Measurements from ENCODE around the gene QPCT.

Gene QPCT

GRCh38 chr2:37324786-37325624 lies 19.4 kb upstream of the QPCT start, which contains the start of gene PRKD3:
PRKD3 (minus strand) TSS chr2:37324833; CDS start chr2:37316524, 8,309 bp downstream.
- peak; percentile 79 for DNase-seq (ENCODE audit: low spot score)

- peak; percentile 13 for DNase-seq (ENCODE audit: low spot score)
Observed at GRCh38 chr2:37325625-37326071, 18.8 kb upstream of the QPCT start.

- DNase-seq (ENCODE audit: low spot score) = peak; percentile 55
Observed at GRCh38 chr2:37326285-37326684, 18.1 kb upstream of the QPCT start.

GRCh38 chr2:37326866-37327634 lies 17.4 kb upstream of the QPCT start:
- DNase-seq (ENCODE audit: low spot score) = no peak

GRCh38 chr2:37330681-37331080 lies 13.7 kb upstream of the QPCT start:
- no peak for DNase-seq (ENCODE audit: low spot score)

- no peak for DNase-seq (ENCODE audit: low spot score)
Observed at GRCh38 chr2:37332560-37332959, 11.9 kb upstream of the QPCT start.

- no peak for DNase-seq (ENCODE audit: low spot score)
Observed at GRCh38 chr2:37333256-37333655, 11.2 kb upstream of the QPCT start.

- no peak for DNase-seq (ENCODE audit: low spot score)
Observed at GRCh38 chr2:37335604-37336003, 8.8 kb upstream of the QPCT start.

GRCh38 chr2:37337620-37338280 lies 6.7 kb upstream of the QPCT start:
- DNase-seq (ENCODE audit: low spot score) = no peak

GRCh38 chr2:37338933-37339332 lies 5.5 kb upstream of the QPCT start:
- DNase-seq (ENCODE audit: low spot score) = no peak

GRCh38 chr2:37340637-37341036 lies 3.8 kb upstream of the QPCT start:
- no peak for DNase-seq (ENCODE audit: low spot score)

GRCh38 chr2:37342591-37343220 lies 1.7 kb upstream of the QPCT start:
- DNase-seq (ENCODE audit: low spot score) = no peak

GRCh38 chr2:37343537-37344434 lies 644 bp upstream of the QPCT start:
- DNase-seq (ENCODE audit: low spot score) = peak; percentile 76

- no peak for DNase-seq (ENCODE audit: low spot score)
Observed at GRCh38 chr2:37348155-37348554, 3.7 kb downstream of the QPCT start.

GRCh38 chr2:37349231-37349860 lies 4.9 kb downstream of the QPCT start:
- DNase-seq (ENCODE audit: low spot score) = peak; percentile 38

- peak; percentile 97 for DNase-seq (ENCODE audit: low spot score)
Observed at GRCh38 chr2:37350034-37350433, 5.6 kb downstream of the QPCT start.

- DNase-seq (ENCODE audit: low spot score) = no peak
Observed at GRCh38 chr2:37354531-37354930, 10.1 kb downstream of the QPCT start.

- DNase-seq (ENCODE audit: low spot score) = no peak
Observed at GRCh38 chr2:37355735-37356134, 11.3 kb downstream of the QPCT start.

GRCh38 chr2:37356299-37356698 lies 11.9 kb downstream of the QPCT start:
- DNase-seq (ENCODE audit: low spot score) = no peak

- DNase-seq (ENCODE audit: low spot score) = no peak
Observed at GRCh38 chr2:37357069-37357468, 12.6 kb downstream of the QPCT start.

GRCh38 chr2:37357530-37357929 lies 13.1 kb downstream of the QPCT start:
- no peak for DNase-seq (ENCODE audit: low spot score)
